ENCODE data around the gene ACER1. TPM values are rescaled to one million over a fixed set of nuclear protein-coding genes. Genes with fewer than 3 reads are reported as not detected.
A peak's percentile ranks its signal among the peaks of the same experiment; 100 is the strongest.

Gene ACER1
- total and polyA plus RNA-seq, 7 experiments from 2014 or later, result 0.65 to 3.9 (median 1.1) TPM

GRCh38 chr19:6278740-6279619, 54.4 kb downstream of the ACER1 start:
- DNase-seq (peak in 6 of 9 donors; percentile 13 to 30 (median 20)), ATAC-seq (no peak)
- Mint-ChIP-seq H3K4me1 (peaks cover 33 to 51% (median 46%) of the 10 kb centered on the region in 7 donors), H3K4me3 (peak overlapping the region; percentile 85 to 97 (median 92)), H3K36me3 (no peaks in the 10 kb centered on the region), H3K27ac (peak overlapping the region; percentile 87 to 95 (median 93)), H3K9me3 (peaks cover 0 to 1% (median 0%) of the 10 kb centered on the region in 11 donors), H3K27me3 (peaks cover 0 to 6% (median 0%) of the 10 kb centered on the region in 5 donors)
- intact Hi-C loops (cut with micrococcal nuclease), result loop anchor here in 1 of 2 donors (1.0 kb wide), 1 partner anchor 225 kb away; no protein-coding TSS in a partner anchor
- ChIA-PET CTCF (no interaction called here), POLR2A (no interaction called here)
- H3K27me3 ChIP-seq (ENCODE audit: control insufficient read depth in 2 of 2, insufficient read depth in 2 of 2, low read length in 2 of 2), result no peaks in the 10 kb centered on the region
- no peaks in the 10 kb centered on the region for H3K9me3 ChIP-seq (ENCODE audit: control insufficient read depth in 2 of 3, low read length in 3 of 3)
- H3K36me3 ChIP-seq (ENCODE audit: control insufficient read depth in 2 of 3, insufficient read depth in 3 of 3, low read length in 3 of 3), result no peaks in the 10 kb centered on the region
- H3K4me1 ChIP-seq (ENCODE audit: control insufficient read depth in 2 of 2, insufficient read depth in 2 of 2, low read length in 2 of 2), result peaks cover 3 to 20% of the 10 kb centered on the region in 2 donors
- H3K27ac ChIP-seq (ENCODE audit: low read depth, low read length), result peak overlapping the region; percentile 78
- H3K4me3 ChIP-seq (ENCODE audit: low read length), result peak overlapping the region; percentile 54

GRCh38 chr19:6278051-6278450, 55.4 kb downstream of the ACER1 start:
- ChIA-PET CTCF (no interaction called here), POLR2A (no interaction called here)
- Histone ChIP-seq H3K27me3 (ENCODE audit: control insufficient read depth in 2 of 2, insufficient read depth in 2 of 2, low read length in 2 of 2) (no peaks in the 10 kb centered on the region), H3K9me3 (ENCODE audit: control insufficient read depth in 2 of 3, low read length in 3 of 3) (no peaks in the 10 kb centered on the region), H3K4me3 (ENCODE audit: low read length) (no peak overlapping the region), H3K4me1 (ENCODE audit: control insufficient read depth in 2 of 2, insufficient read depth in 2 of 2, low read length in 2 of 2) (peaks cover 3 to 20% of the 10 kb centered on the region in 2 donors), H3K27ac (ENCODE audit: low read depth, low read length) (peak overlapping the region; percentile 78), H3K36me3 (ENCODE audit: control insufficient read depth in 2 of 3, insufficient read depth in 3 of 3, low read length in 3 of 3) (no peaks in the 10 kb centered on the region)
- no peak for DNase-seq
- no peaks in the 10 kb centered on the region for H3K36me3 Mint-ChIP-seq
- intact Hi-C loops (cut with micrococcal nuclease), result no loop called here
- peaks cover 0 to 1% (median 0%) of the 10 kb centered on the region in 11 donors for H3K9me3 Mint-ChIP-seq
- H3K27ac Mint-ChIP-seq, result peak overlapping the region; percentile 87 to 95 (median 93)
- peak overlapping the region; percentile 85 to 97 (median 92) for H3K4me3 Mint-ChIP-seq
- peaks cover 0 to 6% (median 0%) of the 10 kb centered on the region in 5 donors for H3K27me3 Mint-ChIP-seq
- H3K4me1 Mint-ChIP-seq, result peaks cover 40 to 60% (median 54%) of the 10 kb centered on the region in 7 donors
- no peak for ATAC-seq

- DNase-seq (no peak), ATAC-seq (no peak)
- peak overlapping the region in 6 of 10 donors; percentile 0 to 53 (median 14) for H3K4me3 Mint-ChIP-seq
- peak overlapping the region in 7 of 9 donors; percentile 25 to 94 (median 68) for H3K27ac Mint-ChIP-seq
- POLR2A ChIA-PET, result no interaction called here
- Histone ChIP-seq H3K4me1 (ENCODE audit: control insufficient read depth in 2 of 2, insufficient read depth in 2 of 2, low read length in 2 of 2) (peaks cover 3 to 20% of the 10 kb centered on the region in 2 donors), H3K4me3 (ENCODE audit: low read length) (no peak overlapping the region), H3K36me3 (ENCODE audit: control insufficient read depth in 2 of 3, insufficient read depth in 3 of 3, low read length in 3 of 3) (no peaks in the 10 kb centered on the region), H3K27ac (ENCODE audit: low read depth, low read length) (peak overlapping the region; percentile 20), H3K27me3 (ENCODE audit: control insufficient read depth in 2 of 2, insufficient read depth in 2 of 2, low read length in 2 of 2) (no peaks in the 10 kb centered on the region), H3K9me3 (ENCODE audit: control insufficient read depth in 2 of 3, low read length in 3 of 3) (no peaks in the 10 kb centered on the region)
- H3K36me3 Mint-ChIP-seq, result peaks cover 0 to 1% (median 0%) of the 10 kb centered on the region in 5 donors
- no peaks in the 10 kb centered on the region for H3K27me3 Mint-ChIP-seq
- CTCF ChIA-PET, result interaction anchor here (0.6 kb wide), 1 partner anchor 16 kb away, joined by 3 read pairs; no protein-coding TSS in a partner anchor
- H3K4me1 Mint-ChIP-seq, result peaks cover 46 to 74% (median 67%) of the 10 kb centered on the region in 7 donors
- peaks cover 0 to 1% (median 0%) of the 10 kb centered on the region in 11 donors for H3K9me3 Mint-ChIP-seq
- intact Hi-C loops (cut with micrococcal nuclease), result no loop called here
Measured at GRCh38 chr19:6276447-6276846, 57.0 kb downstream of the ACER1 start.

GRCh38 chr19:6275170-6275744, 58.2 kb downstream of the ACER1 start:
- intact Hi-C loops (cut with micrococcal nuclease), result no loop called here
- H3K27me3 Mint-ChIP-seq, result no peaks in the 10 kb centered on the region

GRCh38 chr19:6274756-6275155, 58.7 kb downstream of the ACER1 start:
- H3K4me3 ChIP-seq (ENCODE audit: low read length), result no peak overlapping the region

More at GRCh38 chr19:6275170-6275744, 58.2 kb downstream of the ACER1 start:
- no peak for DNase-seq
- ChIA-PET POLR2A (no interaction called here), CTCF (no interaction called here)
- ATAC-seq, result no peak
- H3K27me3 ChIP-seq (ENCODE audit: control insufficient read depth in 2 of 2, insufficient read depth in 2 of 2, low read length in 2 of 2), result no peaks in the 10 kb centered on the region
- peaks cover 0 to 10% (median 0%) of the 10 kb centered on the region in 3 experiments for H3K36me3 ChIP-seq (ENCODE audit: control insufficient read depth in 2 of 3, insufficient read depth in 3 of 3, low read length in 3 of 3)
- no peaks in the 10 kb centered on the region for H3K9me3 ChIP-seq (ENCODE audit: control insufficient read depth in 2 of 3, low read length in 3 of 3)
- H3K4me1 Mint-ChIP-seq, result peaks cover 43 to 80% (median 69%) of the 10 kb centered on the region in 7 donors
- H3K27ac Mint-ChIP-seq, result peak overlapping the region in 6 of 9 donors; percentile 49 to 84 (median 58)
- H3K4me3 ChIP-seq (ENCODE audit: low read length), result no peak overlapping the region
- H3K4me1 ChIP-seq (ENCODE audit: control insufficient read depth in 2 of 2, insufficient read depth in 2 of 2, low read length in 2 of 2), result peaks cover 3 to 20% of the 10 kb centered on the region in 2 donors
- H3K36me3 Mint-ChIP-seq, result peaks cover 1 to 7% (median 4%) of the 10 kb centered on the region in 5 donors
- no peak overlapping the region for H3K27ac ChIP-seq (ENCODE audit: low read depth, low read length)
- H3K9me3 Mint-ChIP-seq, result peaks cover 0 to 1% (median 0%) of the 10 kb centered on the region in 11 donors
- H3K4me3 Mint-ChIP-seq, result peak overlapping the region in 1 of 10 donors; percentile 8

GRCh38 chr19:6273701-6274601, 59.5 kb downstream of the ACER1 start:
- CTCF ChIA-PET, result no interaction called here
- H3K27ac ChIP-seq (ENCODE audit: low read depth, low read length), result no peak overlapping the region
- Mint-ChIP-seq H3K36me3 (peaks cover 1 to 13% (median 4%) of the 10 kb centered on the region in 5 donors), H3K27ac (peak overlapping the region in 5 of 9 donors; percentile 21 to 49 (median 41)), H3K4me3 (peak overlapping the region in 2 of 10 donors; percentile 12 to 38), H3K9me3 (no peaks in the 10 kb centered on the region), H3K27me3 (no peaks in the 10 kb centered on the region), H3K4me1 (peaks cover 42 to 82% (median 67%) of the 10 kb centered on the region in 7 donors)
- no peaks in the 10 kb centered on the region for H3K9me3 ChIP-seq (ENCODE audit: control insufficient read depth in 2 of 3, low read length in 3 of 3)
- POLR2A ChIA-PET, result no interaction called here
- H3K4me1 ChIP-seq (ENCODE audit: control insufficient read depth in 2 of 2, insufficient read depth in 2 of 2, low read length in 2 of 2), result peaks cover 0 to 17% of the 10 kb centered on the region in 2 donors
- H3K27me3 ChIP-seq (ENCODE audit: control insufficient read depth in 2 of 2, insufficient read depth in 2 of 2, low read length in 2 of 2), result no peaks in the 10 kb centered on the region
- no peak overlapping the region for H3K4me3 ChIP-seq (ENCODE audit: low read length)
- no peak for DNase-seq
- ATAC-seq, result peak; percentile 76
- peaks cover 0 to 23% (median 5%) of the 10 kb centered on the region in 3 experiments for H3K36me3 ChIP-seq (ENCODE audit: control insufficient read depth in 2 of 3, insufficient read depth in 3 of 3, low read length in 3 of 3)
- intact Hi-C loops (cut with micrococcal nuclease), result no loop called here

More at GRCh38 chr19:6274756-6275155, 58.7 kb downstream of the ACER1 start:
- H3K4me1 Mint-ChIP-seq, result peaks cover 43 to 84% (median 69%) of the 10 kb centered on the region in 7 donors
- peaks cover 0 to 1% (median 0%) of the 10 kb centered on the region in 11 donors for H3K9me3 Mint-ChIP-seq
- POLR2A ChIA-PET, result no interaction called here
- peak overlapping the region in 1 of 10 donors; percentile 12 for H3K4me3 Mint-ChIP-seq
- no peaks in the 10 kb centered on the region for H3K9me3 ChIP-seq (ENCODE audit: control insufficient read depth in 2 of 3, low read length in 3 of 3)
- H3K27ac Mint-ChIP-seq, result peak overlapping the region in 4 of 9 donors; percentile 51 to 84 (median 58)
- CTCF ChIA-PET, result no interaction called here
- no peaks in the 10 kb centered on the region for H3K27me3 Mint-ChIP-seq
- H3K27ac ChIP-seq (ENCODE audit: low read depth, low read length), result no peak overlapping the region
- intact Hi-C loops (cut with micrococcal nuclease), result no loop called here
- H3K36me3 ChIP-seq (ENCODE audit: control insufficient read depth in 2 of 3, insufficient read depth in 3 of 3, low read length in 3 of 3), result peaks cover 0 to 15% (median 5%) of the 10 kb centered on the region in 3 experiments
- no peak for ATAC-seq
- peaks cover 3 to 20% of the 10 kb centered on the region in 2 donors for H3K4me1 ChIP-seq (ENCODE audit: control insufficient read depth in 2 of 2, insufficient read depth in 2 of 2, low read length in 2 of 2)
- H3K36me3 Mint-ChIP-seq, result peaks cover 1 to 11% (median 4%) of the 10 kb centered on the region in 5 donors
- no peaks in the 10 kb centered on the region for H3K27me3 ChIP-seq (ENCODE audit: control insufficient read depth in 2 of 2, insufficient read depth in 2 of 2, low read length in 2 of 2)
- no peak for DNase-seq
